C4-2B (cell line): Measurements from ENCODE around the gene GALNS.

ENCODE experiments used
- ZFX ChIP-seq: fragments of 450-650 bp; IDR thresholded peaks from 2 replicates; pipeline ENCODE4 v1.6.1; 2017
- TF ChIP-seq, protein P1 (sequence below): fragments of 450-650 bp; conservative IDR thresholded peaks from 2 replicates; pipeline ENCODE4 v1.5.1; 2017; ENCODE audit warnings: mild to moderate bottlenecking

DNA sequence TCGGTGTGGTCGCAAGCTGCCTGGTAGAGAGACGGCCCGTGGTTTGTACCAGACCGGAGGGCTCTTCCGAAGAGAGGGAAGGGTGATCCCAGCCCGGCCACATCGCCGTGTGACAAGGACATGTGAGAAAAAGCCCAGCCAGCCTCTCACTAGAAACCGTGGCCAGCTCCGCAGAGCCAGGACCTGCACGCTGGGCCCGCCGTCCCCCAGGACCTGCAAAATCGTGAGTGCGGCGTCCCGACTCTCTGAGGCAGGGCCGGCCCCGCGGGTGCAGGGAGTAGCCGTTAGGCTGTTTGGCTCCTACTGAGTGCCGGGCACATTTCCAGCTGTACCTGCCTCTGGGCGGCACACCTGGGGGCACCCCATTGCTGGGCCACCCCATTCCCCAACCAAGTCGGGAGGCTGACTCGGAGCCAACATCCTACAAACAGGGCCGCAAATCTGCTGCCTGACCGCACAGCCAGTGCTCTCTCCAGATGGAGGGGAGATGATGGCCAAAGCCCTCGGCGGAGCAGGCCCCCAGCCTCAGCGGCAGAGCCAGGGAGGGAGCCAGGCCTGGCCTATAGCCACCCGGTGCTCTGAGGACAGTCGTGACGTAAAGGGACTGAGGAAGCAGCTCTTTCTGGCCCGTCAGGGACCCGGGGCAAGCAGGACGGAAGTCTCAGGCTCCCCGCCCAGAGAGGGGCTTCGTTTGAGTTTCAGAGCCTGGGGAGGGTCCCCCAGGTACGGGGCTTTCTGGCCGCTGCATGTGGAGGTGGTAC is 43.3 kb upstream of the GALNS start:
- TF ChIP-seq, protein P1, sequence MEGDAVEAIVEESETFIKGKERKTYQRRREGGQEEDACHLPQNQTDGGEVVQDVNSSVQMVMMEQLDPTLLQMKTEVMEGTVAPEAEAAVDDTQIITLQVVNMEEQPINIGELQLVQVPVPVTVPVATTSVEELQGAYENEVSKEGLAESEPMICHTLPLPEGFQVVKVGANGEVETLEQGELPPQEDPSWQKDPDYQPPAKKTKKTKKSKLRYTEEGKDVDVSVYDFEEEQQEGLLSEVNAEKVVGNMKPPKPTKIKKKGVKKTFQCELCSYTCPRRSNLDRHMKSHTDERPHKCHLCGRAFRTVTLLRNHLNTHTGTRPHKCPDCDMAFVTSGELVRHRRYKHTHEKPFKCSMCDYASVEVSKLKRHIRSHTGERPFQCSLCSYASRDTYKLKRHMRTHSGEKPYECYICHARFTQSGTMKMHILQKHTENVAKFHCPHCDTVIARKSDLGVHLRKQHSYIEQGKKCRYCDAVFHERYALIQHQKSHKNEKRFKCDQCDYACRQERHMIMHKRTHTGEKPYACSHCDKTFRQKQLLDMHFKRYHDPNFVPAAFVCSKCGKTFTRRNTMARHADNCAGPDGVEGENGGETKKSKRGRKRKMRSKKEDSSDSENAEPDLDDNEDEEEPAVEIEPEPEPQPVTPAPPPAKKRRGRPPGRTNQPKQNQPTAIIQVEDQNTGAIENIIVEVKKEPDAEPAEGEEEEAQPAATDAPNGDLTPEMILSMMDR = no peak
- no peak for TF ChIP-seq ZFX
